ENCODE results near the gene MTA3. TPM values are rescaled to one million over a fixed set of nuclear protein-coding genes. Genes with fewer than 3 reads are reported as not detected.

Gene MTA3
- total RNA-seq, 1 donor from 2014 or later = 105 TPM

- H3K36me3 Mint-ChIP-seq (ENCODE audit: low read depth, unreplicated experiment) = peaks cover 12% of the 10 kb centered on the region
- no peak overlapping the region for H3K27ac Mint-ChIP-seq (ENCODE audit: unreplicated experiment)
- no peak for TF ChIP-seq CTCF (IDR thresholded peaks at IDR 0.05; ENCODE audit: unreplicated experiment)
Observed at GRCh38 chr2:42706836-42707235, 138.4 kb downstream of the MTA3 start.

GRCh38 chr2:42708179-42708578 is 139.7 kb downstream of the MTA3 start:
- Mint-ChIP-seq H3K27me3 (ENCODE audit: unreplicated experiment) (no peaks in the 10 kb centered on the region), H3K27ac (ENCODE audit: unreplicated experiment) (no peak overlapping the region), H3K36me3 (ENCODE audit: low read depth, unreplicated experiment) (peaks cover 12% of the 10 kb centered on the region), H3K9me3 (ENCODE audit: unreplicated experiment) (no peaks in the 10 kb centered on the region), H3K4me3 (ENCODE audit: unreplicated experiment) (peak overlapping the region; percentile 50), H3K4me1 (ENCODE audit: unreplicated experiment) (no peaks in the 10 kb centered on the region)
- DNase-seq (ENCODE audit: low spot score) = no peak
- TF ChIP-seq CTCF (IDR thresholded peaks at IDR 0.05; ENCODE audit: unreplicated experiment) = no peak

More at GRCh38 chr2:42706836-42707235, 138.4 kb downstream of the MTA3 start:
- Mint-ChIP-seq H3K4me1 (ENCODE audit: unreplicated experiment) (no peaks in the 10 kb centered on the region), H3K9me3 (ENCODE audit: unreplicated experiment) (no peaks in the 10 kb centered on the region), H3K27me3 (ENCODE audit: unreplicated experiment) (no peaks in the 10 kb centered on the region), H3K4me3 (ENCODE audit: unreplicated experiment) (no peak overlapping the region)
- no peak for DNase-seq (ENCODE audit: low spot score)

DNA sequence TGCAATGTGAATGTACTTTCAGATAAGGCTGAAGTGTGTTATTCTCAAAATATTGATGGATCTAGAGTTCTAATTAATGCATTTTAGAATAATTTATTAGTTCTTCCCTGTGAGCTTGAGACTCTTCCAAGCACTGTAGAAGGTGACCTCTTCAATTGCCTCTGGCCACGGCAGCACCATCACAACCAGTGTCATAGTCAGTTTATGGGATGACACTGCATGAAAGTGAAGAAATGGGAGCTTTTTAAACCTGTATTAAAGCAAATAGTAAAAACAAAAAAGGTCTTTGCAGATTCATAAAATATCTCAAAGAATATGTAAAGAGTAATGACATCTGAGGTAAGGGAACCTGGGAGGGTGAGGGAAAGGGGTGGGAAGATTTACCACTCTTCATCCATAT is 143.5 kb downstream of the MTA3 start:
- Mint-ChIP-seq H3K9me3 (ENCODE audit: unreplicated experiment) (no peaks in the 10 kb centered on the region), H3K27me3 (ENCODE audit: unreplicated experiment) (peaks cover 2% of the 10 kb centered on the region), H3K4me3 (ENCODE audit: unreplicated experiment) (no peak overlapping the region), H3K36me3 (ENCODE audit: low read depth, unreplicated experiment) (peaks cover 12% of the 10 kb centered on the region), H3K27ac (ENCODE audit: unreplicated experiment) (no peak overlapping the region), H3K4me1 (ENCODE audit: unreplicated experiment) (no peaks in the 10 kb centered on the region)
- no peak for TF ChIP-seq CTCF (IDR thresholded peaks at IDR 0.05; ENCODE audit: unreplicated experiment)
- DNase-seq (ENCODE audit: low spot score) = no peak

GRCh38 chr2:42712934-42713333 is 144.5 kb downstream of the MTA3 start:
- peaks cover 9% of the 10 kb centered on the region for H3K36me3 Mint-ChIP-seq (ENCODE audit: low read depth, unreplicated experiment)
- DNase-seq (ENCODE audit: low spot score) = no peak
- H3K27me3 Mint-ChIP-seq (ENCODE audit: unreplicated experiment) = peaks cover 2% of the 10 kb centered on the region
- no peak for TF ChIP-seq CTCF (IDR thresholded peaks at IDR 0.05; ENCODE audit: unreplicated experiment)
- no peaks in the 10 kb centered on the region for H3K4me1 Mint-ChIP-seq (ENCODE audit: unreplicated experiment)
- no peak overlapping the region for H3K4me3 Mint-ChIP-seq (ENCODE audit: unreplicated experiment)
- no peak overlapping the region for H3K27ac Mint-ChIP-seq (ENCODE audit: unreplicated experiment)
- no peaks in the 10 kb centered on the region for H3K9me3 Mint-ChIP-seq (ENCODE audit: unreplicated experiment)

DNA sequence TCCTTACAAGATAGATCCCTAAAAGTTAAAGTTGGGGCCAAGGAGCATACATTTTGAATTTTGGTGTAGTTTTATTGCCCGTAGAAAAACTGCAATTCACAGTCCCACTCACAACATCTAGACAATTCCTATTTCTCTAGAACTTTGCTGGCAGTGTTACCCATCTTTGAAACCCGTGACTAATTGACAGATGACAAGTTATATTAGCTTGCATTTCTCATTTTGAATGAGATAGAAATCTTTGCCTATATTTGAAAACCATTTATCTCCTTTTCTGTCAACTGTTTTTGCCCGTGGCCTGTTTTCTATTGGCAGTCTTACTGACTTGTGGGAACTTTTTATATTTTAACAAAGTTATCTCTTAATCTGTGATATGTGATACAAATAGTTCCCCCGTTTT is 145.5 kb downstream of the MTA3 start:
- peaks cover 7% of the 10 kb centered on the region for H3K36me3 Mint-ChIP-seq (ENCODE audit: low read depth, unreplicated experiment)
- no peak overlapping the region for H3K27ac Mint-ChIP-seq (ENCODE audit: unreplicated experiment)
- H3K9me3 Mint-ChIP-seq (ENCODE audit: unreplicated experiment) = no peaks in the 10 kb centered on the region
- H3K4me3 Mint-ChIP-seq (ENCODE audit: unreplicated experiment) = no peak overlapping the region
- no peaks in the 10 kb centered on the region for H3K4me1 Mint-ChIP-seq (ENCODE audit: unreplicated experiment)
- no peak for TF ChIP-seq CTCF (IDR thresholded peaks at IDR 0.05; ENCODE audit: unreplicated experiment)
- peaks cover 2% of the 10 kb centered on the region for H3K27me3 Mint-ChIP-seq (ENCODE audit: unreplicated experiment)
- DNase-seq (ENCODE audit: low spot score) = no peak
